HuH-7.5 (cell line): ENCODE measurements around the gene ARL15.
"Not testable (repeated sequence)": the region's sequence is repeated elsewhere in the genome, so short reads cannot be mapped to it uniquely, and the experiment has no call there.

Source experiments
- DNase-seq: peaks from one replicate; pipeline ENCODE4 v3.0.0; 2011; ENCODE audit warnings: low spot score

The ARL15 gene

DNA sequence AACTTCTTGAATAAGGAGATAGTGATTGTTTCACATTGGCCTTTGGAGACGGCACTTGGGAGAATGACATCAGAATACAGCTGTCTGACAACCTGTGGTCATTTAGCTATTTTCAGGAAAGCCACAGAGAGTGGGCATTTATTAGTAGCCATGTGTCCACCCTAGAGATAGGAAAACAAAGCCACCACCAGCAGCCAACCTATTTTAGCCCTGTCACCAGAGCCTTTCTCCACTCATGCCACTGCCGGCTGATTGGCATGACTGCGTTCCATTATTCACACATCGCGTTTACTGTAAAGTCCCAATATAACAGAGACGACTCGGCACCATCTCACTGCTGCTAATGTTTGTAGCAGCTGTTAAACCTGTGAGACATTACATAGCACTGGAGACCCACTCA is 419.9 kb downstream of the ARL15 start:
- DNase-seq = no peak

GRCh38 chr5:53884844-53885243 is 425.5 kb downstream of the ARL15 start:
- no peak for DNase-seq

DNA sequence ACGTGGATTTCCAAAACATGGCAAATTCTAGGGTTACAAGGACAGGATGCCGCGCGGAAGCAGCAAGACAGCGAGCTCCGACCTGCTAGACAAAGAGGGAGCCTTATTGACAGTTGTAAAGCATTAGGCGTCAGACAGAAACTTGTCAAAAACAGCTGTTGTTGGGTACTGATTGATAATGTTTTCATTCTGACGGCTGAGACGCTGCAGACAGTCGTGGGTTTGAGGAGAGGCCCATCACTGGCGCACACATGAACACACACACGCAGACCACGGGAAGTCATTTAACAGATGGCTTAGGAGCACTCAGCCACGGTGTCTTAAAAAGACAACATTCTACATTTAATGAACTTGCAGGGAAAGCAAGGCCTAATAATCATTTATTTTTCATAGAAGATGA is 426.0 kb downstream of the ARL15 start:
- no peak for DNase-seq

- DNase-seq = no peak
Observed at GRCh38 chr5:53882676-53883031, 427.7 kb downstream of the ARL15 start.

GRCh38 chr5:53882006-53882675 is 428.2 kb downstream of the ARL15 start:
- DNase-seq = no peak

DNA sequence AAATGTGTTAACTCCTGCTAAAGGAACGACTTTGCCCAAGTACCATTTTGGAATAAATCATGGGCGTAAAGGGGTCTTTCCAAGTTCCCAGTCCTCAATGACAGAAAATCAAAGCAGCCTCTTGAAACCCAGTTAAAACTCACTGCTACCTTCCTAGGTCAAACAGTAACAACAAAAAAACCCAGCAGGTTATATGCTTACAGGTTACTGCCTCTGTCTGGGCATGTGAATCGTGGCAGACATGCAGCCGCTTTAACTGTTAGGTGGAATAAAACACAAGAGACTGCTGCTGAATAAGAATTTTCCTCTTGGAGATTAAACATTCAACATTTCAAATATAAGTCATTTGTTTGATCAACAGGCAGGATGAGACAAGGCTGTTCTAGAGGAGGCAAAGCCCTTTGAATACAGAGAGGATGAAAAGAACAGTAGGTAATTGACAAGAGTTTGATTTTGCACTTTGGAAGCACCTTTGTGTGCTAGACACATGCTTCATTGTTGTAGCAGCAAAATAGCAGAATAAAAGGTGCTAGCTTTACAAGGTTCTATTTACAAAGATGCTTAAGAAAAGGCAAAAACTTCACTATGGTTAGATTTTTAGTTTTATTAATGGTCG is 430.6 kb downstream of the ARL15 start:
- no peak for DNase-seq

DNA sequence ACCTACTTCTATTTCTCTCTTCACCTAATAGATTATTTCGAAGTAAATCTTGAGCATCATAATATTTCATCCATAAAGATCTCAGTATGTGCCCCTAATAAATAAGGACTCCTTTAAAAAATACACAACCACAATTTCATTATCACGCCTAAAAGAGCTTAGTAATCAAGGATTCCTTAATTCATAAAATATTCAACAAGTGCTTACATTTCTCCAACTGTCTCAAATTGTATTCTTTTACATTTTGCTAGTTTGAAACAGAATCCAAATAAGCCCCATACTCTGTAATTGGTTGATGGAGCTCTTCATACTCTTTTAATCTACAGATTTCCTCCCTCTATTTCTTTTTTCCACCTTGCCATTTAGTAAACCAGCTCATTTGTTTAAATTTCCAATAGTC is 432.4 kb downstream of the ARL15 start:
- DNase-seq = no peak

DNA sequence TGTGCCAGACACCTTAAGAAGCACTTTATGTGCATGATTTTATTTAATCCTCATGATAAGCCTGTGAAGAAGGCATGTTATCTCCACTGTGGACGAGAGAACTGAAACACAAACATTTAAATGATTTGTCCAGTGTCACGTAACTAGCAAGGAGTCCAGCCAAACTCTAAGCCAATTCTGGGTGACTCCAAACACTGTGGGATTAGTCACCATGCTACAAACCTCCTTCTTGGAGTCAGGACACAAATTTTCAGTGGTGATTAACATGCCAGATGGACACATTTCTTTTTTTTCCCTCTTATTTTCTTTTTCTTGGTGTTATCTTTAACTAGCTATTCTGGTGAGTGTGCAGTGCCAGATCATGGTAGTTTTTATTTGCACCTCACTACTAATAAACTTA is 433.1 kb downstream of the ARL15 start:
- no peak for DNase-seq

- peak; percentile 31 for DNase-seq
Observed at GRCh38 chr5:53874409-53874808, 436.0 kb downstream of the ARL15 start.

GRCh38 chr5:53873235-53873634 is 437.1 kb downstream of the ARL15 start:
- no peak for DNase-seq

GRCh38 chr5:53871775-53872174 is 438.6 kb downstream of the ARL15 start:
- DNase-seq = no peak

- peak; percentile 6 for DNase-seq
Observed at GRCh38 chr5:53871050-53871449, 439.3 kb downstream of the ARL15 start.

DNA sequence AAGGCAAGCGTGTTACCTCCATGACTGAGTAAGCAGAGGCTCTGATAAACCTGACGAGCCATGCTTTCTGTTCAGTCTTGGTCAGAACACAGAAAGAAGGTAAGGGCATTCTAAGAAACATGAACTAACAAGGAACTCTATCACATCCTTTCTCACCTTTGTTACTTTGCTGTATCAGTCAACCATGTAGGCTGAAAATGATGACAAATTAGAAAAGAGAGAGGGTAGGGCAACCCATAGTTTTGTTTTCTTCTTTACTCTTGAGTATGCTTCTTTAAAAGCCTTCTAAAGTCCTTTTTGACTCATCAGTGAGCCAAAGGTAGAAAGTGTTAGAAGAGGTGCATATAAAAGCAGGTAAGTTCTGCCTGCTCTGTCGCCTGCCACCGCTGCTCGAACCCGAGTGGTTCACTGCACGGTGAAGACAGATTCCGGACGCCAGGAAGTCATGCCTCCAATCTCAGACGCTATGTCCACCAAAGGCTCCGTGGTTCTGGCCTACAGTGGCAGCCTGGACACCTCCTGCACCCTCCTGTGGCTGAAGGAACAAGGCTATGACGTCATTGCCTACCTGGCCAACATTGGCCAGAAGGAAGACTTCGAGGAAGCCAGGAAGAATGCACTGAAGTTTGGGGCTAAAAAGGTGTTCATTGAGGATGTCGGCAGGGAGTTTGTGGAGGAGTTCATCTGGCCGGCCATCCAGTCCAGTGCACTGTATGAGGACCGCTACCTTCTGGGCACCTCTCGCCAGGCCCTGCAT is 451.5 kb downstream of the ARL15 start:
- no peak for DNase-seq

GRCh38 chr5:53856506-53856905 is 453.9 kb downstream of the ARL15 start:
- no peak for DNase-seq

DNA sequence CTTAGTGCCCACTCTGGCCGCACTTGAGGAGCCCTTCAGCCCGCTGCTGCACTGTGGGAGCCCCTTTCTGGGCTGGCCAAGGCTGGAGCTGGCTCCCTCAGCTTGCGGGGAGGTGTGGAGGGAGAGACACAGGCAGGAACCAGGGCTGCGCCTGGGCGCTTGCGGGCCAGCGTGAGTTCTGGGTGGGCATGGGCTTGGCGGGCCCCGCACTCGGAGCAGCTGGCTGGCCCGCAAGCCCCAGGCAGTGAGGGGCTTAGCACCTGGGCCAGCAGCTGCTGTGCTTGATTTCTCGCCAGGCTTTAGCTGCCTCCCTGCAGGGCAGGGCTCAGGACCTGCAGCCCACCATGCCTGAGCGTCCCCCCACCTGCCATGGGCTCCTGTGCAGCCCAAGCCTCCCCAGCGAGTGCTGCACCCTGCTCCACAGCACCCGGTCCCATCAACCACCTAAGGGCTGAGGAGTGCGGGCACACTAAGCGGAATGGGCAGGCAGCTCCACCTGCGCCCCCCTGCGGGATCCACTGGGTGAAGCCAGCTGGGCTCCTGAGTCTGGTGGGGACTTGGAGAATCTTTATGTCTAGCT is 473.4 kb downstream of the ARL15 start:
- DNase-seq = not testable (repeated sequence)

DNA sequence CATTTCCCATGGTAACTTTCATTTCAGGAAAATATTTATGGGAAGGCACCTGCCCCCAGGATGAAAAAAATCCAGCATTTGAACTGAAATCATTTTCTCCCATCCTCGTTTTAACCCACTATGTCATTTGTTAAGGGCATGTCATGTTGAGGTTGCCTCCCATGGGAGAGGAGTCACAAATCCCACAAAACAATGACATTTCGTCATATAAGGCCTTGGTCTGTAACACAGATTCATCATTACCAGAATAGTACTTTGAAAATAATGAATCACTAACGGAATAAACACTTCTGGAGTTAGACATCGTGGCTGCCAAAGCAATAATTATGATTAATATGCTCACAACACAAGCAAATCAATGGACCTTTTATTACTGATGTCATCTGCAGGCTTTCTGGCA is 475.9 kb downstream of the ARL15 start:
- DNase-seq = no peak
